ENCODE data around the gene STXBP5.

DNA sequence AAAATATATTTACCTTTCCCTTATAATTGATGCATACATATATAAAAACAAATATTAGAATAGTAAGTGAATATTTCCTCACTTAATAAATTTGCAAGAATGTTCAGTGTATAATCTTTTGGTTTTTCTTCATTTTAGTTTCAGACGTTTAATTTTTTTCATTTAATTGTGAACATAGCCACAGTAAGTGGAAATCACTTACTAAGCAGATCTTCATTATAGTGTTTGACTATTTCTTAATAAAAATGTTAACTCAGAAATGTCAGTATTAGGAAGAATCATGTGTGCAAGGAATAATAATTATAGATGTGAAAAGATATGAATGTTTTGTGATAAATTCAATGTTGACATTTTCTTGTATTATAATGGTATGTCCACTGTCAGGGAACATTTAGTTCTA, 27.4 kb downstream of the STXBP5 start:
- TF ChIP-seq ZNF274 (IDR thresholded peaks at IDR 0.05; ENCODE audit: low read depth, low read length) (no peak), YY1 (IDR thresholded peaks at IDR 0.05; ENCODE audit: insufficient read depth, insufficient read length) (no peak)
